HG03159 (cell line): ENCODE data around the gene ARHGEF40.

Experiments used
- ATAC-seq: cut with Tn5 transposase; IDR thresholded peaks from one replicate; pipeline ENCODE4 v1.9.1; 2021; ENCODE audit warnings: mild to moderate bottlenecking, moderate library complexity; ENCODE audit not compliant: unreplicated experiment

ARHGEF40 gene

GRCh38 chr14:21070083-21070609 lies at the start of gene ARHGEF40:
ARHGEF40 (plus strand) TSS chr14:21070304; CDS start chr14:21070397, 93 bp downstream.
- no peak for ATAC-seq

GRCh38 chr14:21020977-21021545 lies 49.0 kb upstream of the ARHGEF40 start:
- no peak for ATAC-seq

DNA sequence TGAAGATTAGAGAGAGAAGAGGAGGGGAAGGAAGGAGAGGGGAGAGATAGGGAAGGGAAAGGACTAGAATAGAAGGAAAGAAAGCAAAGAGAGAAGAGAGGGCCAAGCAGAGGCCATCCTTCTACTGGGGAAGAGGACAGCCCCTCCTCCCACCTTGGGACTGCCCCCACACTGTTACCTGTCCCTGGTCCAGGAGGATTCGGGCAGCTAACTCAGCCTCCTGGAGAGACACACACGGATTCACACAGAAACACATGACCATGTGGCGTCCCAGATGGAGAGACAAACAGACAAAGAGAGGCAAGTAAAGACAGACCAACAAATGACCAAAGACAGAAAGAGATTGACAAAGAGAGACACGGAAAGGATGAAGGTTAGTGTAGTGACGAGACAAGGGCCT lies 47.4 kb upstream of the ARHGEF40 start:
- no peak for ATAC-seq

- ATAC-seq = no peak
These were observed 46.9 kb upstream of the ARHGEF40 start for GRCh38 chr14:21023174-21023573.

- no peak for ATAC-seq
These were observed 46.1 kb upstream of the ARHGEF40 start for GRCh38 chr14:21023817-21024584.

GRCh38 chr14:21024585-21025370 lies 45.3 kb upstream of the ARHGEF40 start, which contains the start of gene NDRG2:
NDRG2 (minus strand) TSS chr14:21025061; CDS start chr14:21023315, 1,746 bp downstream.
- ATAC-seq = no peak

- no peak for ATAC-seq
These were observed 44.5 kb upstream of the ARHGEF40 start for GRCh38 chr14:21025371-21026273.

- ATAC-seq = no peak
These were observed 43.7 kb upstream of the ARHGEF40 start for GRCh38 chr14:21026274-21026987.

- no peak for ATAC-seq
These were observed 43.2 kb upstream of the ARHGEF40 start for GRCh38 chr14:21026988-21027315.

GRCh38 chr14:21029917-21030316 lies 40.2 kb upstream of the ARHGEF40 start, which contains the start of gene TPPP2:
TPPP2 (plus strand) TSS chr14:21030217; CDS start chr14:21030582, 365 bp downstream.
- ATAC-seq = no peak

DNA sequence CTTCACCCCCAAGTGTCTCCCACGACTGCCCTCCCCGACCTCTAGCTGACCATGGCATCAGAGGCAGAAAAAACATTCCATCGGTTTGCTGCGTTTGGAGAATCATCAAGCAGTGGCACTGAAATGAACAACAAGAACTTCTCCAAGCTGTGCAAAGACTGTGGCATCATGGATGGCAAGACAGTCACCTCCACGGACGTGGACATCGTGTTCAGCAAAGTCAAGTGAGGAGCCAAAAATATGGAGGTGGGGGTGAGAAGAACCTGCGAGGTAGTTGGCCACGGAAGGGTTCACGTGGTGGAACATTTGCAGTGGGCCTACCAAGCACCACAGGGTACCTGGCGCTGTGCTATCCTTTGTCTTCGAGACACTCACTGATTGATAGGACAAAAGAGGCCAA lies 39.6 kb upstream of the ARHGEF40 start:
- no peak for ATAC-seq

DNA sequence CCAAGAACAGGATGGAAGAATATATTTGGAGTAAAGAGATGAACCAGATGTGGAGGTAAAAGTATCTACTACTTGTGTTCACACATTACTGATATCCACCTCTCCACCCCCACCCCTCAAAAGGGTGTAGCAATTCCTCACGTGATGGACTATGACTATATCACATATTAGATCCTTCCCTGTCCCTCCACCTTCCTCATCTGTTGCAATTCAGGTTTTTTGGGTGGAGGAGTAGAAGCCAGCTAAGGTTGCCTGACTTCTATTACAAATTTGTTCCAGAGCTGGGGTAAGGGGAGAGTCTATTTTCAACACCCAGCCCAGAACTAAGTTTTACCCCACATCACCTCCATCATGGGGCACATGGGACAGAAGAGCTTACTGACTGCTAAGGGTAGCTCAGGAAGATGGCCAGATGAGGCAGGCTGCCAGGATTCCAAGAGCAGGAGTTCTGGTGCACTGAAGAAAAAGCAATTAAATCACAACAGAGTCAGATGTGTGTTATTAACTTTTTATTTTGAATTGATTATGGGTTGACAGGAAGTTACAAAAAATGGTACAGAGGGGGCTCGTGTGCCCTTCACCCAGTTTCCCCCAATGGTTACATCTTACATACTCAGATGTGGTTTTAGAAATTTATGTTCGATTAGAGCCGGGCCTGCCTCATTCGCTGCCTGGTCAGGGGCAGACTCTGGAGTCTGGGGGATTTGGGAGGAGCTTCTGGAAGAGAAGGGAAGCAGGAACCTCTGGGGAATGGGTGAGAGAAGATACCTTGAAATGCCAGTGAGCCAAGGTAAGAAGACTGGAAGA lies 37.6 kb upstream of the ARHGEF40 start:
- ATAC-seq = no peak

DNA sequence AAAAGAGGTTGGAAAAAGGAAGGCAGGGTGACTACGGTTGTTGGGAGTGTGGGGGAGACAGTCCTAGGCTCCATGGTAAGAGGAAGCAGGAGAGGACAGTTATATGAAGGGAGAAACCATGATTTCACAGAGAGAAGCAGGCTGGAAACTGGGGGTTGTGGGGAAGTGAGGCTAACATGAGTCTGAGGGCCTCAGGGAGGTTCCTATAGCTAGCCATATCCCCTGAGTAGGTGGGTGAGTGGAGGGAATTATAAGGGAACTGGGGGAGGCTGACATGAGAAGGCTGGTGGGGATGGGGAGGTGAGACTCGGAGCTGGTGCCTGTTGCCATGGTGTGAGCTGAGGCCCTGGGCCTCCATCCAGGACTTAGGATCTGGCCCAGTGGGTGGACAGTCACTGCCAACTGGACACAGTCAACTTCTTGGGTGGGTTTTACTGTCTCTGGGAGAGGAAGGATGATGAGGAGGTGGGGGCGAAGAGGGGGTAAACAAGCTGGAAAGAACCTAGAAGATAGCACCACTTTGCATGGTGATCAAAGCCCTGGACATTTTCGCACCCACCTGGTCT lies 36.9 kb upstream of the ARHGEF40 start:
- ATAC-seq = no peak

GRCh38 chr14:21034707-21035106 lies 35.4 kb upstream of the ARHGEF40 start, which contains the start of gene RNASE13:
RNASE13 (minus strand) TSS chr14:21034807; CDS start chr14:21034288, 519 bp downstream.
- ATAC-seq = no peak

- ATAC-seq = no peak
These were observed 33.4 kb upstream of the ARHGEF40 start for GRCh38 chr14:21036751-21037150.

- no peak for ATAC-seq
These were observed 32.9 kb upstream of the ARHGEF40 start for GRCh38 chr14:21037156-21037555.

DNA sequence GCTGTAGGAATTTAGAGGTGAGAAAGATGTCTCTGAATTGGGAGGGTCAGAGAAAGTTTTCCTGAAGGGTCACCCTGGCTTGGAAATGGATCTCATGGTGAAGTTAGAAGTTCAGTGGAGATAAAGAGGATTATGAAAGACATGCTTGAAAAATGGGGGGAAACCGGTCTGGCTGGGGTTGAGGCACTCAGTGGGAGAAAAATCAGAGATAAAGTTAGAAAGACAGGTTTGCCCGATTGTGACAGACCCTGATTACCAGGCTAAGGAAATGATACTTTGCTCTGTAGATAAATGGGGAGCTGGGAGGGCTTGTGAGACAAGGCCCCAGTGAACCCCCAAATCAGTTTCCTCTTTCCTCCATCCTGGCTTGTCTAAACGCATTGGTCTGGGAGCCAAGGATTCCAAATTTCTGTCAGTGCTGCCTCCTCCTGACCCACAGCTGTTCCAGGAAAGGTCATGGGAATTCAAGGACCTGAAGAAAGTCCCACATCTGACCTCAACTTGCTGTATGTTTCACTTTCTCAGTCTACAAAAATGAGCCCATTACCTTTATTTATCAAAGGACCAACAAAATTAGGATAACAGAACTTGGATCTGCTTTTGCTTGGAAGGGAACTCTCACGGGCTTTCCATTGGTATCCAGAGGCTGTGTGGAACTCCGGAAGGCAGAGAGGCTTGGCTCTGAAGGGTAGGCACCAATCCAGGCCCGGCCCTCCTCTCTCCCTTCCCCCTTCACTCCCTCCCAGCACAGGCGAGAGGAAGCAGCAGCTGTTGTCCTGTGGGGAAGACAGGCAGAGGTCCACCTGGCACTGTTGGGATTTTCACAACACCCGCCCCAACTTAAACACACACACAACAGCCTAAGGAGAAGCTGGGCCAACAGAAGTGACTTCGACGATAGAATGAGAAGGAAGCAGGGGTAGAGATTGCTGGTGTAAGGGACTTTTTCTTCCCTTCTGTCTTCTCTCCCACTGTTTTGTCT lies 31.4 kb upstream of the ARHGEF40 start:
- ATAC-seq = no peak
